NCI-H526 (cell line): ENCODE results near the gene GUCY2F.
A peak's percentile ranks its signal among the peaks of the same experiment; 100 is the strongest.

Source experiments
- DNase-seq, 2 experiments: peaks; one replicate each; lab custom pipeline; 2025; lab: John Stamatoyannopoulos, UW

GUCY2F gene

GRCh38 chrX:109481986-109482385 is at the start of gene GUCY2F:
Gene GUCY2F (minus strand): TSS chrX:109482086. CDS start chrX:109475936, 6,150 bp downstream.
- no peak for DNase-seq

DNA sequence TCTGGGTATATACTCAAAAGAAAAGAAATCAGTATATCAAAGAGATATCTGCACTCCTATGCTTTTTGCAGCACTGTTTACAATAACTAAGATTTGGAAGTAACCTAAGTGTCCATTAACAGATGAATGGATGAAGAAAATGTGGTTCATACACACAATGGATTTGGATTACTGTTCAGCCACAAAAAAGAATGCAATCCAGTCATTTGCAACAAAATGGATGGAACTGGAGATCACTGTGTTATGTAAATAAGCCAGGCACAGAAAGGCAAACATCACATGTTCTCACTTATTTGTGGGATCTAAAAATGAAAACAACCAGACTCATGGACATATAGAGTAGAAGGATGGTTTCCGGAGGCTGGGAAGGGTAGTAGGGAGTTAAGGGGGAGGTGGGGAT is 37.1 kb upstream of the GUCY2F start:
- DNase-seq = no peak

DNA sequence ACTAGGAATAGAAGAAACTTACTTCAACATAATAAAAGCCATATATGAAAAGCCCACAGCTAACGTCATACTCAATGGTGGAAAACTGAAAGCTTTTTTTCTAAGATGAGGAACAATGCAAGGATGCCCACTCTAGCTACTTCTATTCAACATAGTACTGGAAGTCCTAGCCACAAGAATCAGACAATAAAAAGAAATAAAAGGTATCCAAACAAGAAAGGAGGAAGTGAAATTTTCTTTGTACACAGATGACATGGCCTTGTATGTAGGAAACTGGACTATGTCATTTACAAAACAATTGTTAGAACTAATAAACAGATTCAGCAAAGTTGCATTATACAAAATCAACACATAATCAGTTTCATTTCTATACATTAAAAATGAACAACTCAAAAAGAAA is 29.2 kb upstream of the GUCY2F start:
- DNase-seq = no peak

DNA sequence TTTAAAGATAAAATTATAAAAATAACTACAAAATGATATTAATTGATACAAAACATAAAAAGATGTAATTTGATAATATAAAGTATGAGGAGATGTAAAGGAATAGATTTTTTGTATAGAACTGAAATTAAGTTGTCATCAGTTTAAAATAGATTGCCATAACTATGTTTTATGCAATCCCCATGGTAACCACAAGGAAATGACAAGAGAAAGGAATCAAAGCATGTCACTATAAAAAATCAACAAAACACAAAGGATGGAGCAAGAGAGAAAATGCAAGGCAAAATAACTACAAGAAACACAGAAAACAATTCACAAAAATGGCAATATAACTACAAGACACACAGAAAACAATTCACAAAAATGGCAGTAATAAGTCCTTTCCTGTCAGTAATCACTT is 27.0 kb upstream of the GUCY2F start:
- no peak for DNase-seq

GRCh38 chrX:109501176-109501575 is 19.3 kb upstream of the GUCY2F start:
- no peak for DNase-seq

DNA sequence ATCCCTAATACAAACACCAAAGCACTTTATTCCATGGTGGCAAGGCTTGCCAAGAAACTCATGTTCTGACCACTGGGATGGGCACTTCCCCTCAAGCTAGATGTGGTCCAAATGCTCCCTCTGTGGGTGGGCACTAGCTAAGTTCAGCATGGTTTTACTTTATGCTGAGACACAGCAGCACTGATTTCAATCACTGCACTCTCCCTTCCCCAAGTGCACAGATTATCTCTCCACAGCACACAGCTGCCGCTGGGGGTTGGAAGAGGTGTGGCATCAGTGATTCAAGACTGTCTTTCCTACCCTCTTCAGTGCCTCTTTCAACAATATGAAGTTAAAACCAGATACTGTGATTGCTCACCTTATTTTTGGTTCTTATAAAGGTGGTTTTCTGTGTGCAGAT is 16.5 kb upstream of the GUCY2F start:
- DNase-seq = no peak

- no peak for DNase-seq
These were observed 7.3 kb upstream of the GUCY2F start for GRCh38 chrX:109489174-109489573.

GRCh38 chrX:109487640-109488039 is 5.8 kb upstream of the GUCY2F start:
- no peak for DNase-seq

GRCh38 chrX:109485470-109486340 is 3.8 kb upstream of the GUCY2F start:
- peak; percentile 41 to 59 for DNase-seq

GRCh38 chrX:109484886-109485285 is 3.0 kb upstream of the GUCY2F start:
- DNase-seq = no peak

- peak; percentile 23 to 69 for DNase-seq
These were observed 6.6 kb downstream of the GUCY2F start for GRCh38 chrX:109475174-109475891.

GRCh38 chrX:109472939-109473735 is 8.7 kb downstream of the GUCY2F start:
- peak; percentile 30 to 72 for DNase-seq

DNA sequence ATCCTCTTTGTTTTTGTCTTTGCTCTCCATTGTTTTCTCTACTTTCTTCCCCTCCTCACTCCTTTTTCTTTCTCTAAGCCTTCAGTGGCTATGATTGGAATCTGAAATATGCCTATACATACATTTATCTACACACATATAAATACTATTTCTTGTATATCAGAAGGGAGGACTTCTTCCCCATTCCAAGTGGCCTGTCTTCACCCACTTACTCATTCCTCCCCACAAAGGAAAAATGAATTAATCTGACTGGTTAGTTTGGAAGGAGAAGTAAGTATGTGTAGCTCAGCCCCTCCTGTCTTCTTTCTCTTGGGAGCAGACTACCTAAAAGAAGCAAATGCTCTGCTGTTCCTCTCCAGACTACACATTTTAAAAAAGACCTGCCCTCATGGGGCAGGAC is 17.7 kb downstream of the GUCY2F start:
- DNase-seq = no peak

DNA sequence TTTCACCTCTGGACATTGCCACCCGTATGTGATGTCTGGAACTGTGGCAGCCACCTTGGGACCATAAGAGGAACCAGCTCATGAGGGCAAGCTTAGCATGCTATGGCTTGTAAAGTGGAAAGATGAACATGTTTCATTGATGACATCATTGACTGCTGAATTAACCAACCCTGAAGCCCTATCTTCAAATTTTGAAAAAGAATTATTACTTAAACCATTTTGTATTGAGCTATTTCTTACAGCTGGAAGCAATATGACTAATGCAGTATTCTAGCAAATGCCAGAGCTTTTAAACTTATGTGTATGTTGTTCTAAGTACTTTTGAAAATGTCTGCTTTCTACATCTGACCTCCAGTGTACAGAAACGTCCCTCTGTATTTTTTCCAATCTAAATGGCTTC is 18.1 kb downstream of the GUCY2F start:
- no peak for DNase-seq

DNA sequence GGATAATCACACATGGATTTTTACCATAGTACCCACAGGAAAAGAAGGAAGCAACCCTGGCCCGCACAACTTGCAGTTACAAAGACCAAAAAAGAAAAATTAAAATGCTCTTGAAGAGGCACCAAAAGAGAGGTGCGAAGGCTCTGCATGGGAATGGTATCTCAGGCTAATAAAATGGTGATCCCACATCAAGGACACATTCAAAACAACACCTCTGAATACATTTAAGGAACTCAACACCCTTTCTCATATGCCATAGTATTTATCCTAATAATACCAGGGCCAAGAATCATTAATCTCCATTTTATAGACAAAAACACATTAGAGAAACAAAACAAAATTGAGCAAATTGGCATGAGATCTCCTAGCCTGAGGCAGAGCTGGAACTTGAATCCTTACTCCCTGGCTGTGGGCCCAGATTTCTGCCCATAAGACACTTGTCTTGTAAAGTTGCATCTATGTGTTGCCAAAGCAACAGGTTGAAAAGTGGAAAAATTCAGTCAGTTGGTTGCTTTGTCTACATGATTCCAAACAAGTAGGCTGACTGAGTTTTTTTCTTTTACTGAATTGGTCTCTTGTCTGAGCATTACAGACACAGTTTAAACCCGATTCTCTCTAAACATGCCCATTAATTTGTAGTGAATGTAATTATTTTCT is 33.5 kb downstream of the GUCY2F start:
- no peak for DNase-seq

- DNase-seq = no peak
These were observed 40.6 kb downstream of the GUCY2F start for GRCh38 chrX:109441266-109441665.

GRCh38 chrX:109440475-109440874 is 41.4 kb downstream of the GUCY2F start:
- no peak for DNase-seq

DNA sequence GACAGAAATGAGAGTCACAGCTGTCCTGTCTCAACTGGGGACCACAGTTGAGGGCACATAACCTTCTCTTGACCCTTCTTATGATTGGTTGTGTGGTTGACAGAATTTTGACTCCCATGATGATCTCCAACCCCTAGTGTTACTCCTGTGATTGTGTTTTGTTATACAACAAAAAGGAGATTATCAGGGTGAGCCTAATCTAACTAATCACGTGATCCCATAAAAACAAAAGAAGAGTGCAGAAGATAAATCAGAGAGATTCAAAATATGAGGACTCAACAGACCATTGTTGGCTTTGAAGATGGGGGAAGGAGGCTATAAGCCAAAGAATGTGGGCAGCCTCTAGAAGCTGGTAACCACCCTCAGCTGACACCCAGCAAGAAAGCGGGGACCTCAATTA is 72.7 kb downstream of the GUCY2F start:
- DNase-seq = no peak

- DNase-seq = no peak
These were observed 78.0 kb downstream of the GUCY2F start for GRCh38 chrX:109403922-109404321.

DNA sequence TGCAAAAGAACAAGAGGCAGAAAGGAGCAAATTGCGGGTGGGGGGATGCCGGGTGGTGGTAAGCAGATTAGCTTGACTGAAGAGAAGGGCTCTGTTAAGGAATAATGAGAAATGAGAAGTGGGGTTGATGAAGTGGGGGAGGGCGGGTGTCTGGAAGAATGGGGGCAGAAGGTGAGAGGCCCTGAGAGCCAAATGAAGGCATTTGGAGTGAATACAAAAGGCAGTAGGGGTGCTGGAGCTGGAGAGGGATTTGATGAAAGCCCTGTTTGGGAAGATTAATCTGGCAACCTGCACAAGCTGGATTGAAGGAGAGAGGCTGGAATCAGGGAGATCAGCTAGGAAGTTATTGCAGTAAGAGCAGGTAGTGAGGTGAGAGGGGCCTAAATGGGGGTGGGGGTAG is 82.1 kb downstream of the GUCY2F start:
- DNase-seq = no peak

- peak in 1 of 2 experiments; percentile 0 for DNase-seq
These were observed 83.1 kb downstream of the GUCY2F start for GRCh38 chrX:109398833-109399232.

DNA sequence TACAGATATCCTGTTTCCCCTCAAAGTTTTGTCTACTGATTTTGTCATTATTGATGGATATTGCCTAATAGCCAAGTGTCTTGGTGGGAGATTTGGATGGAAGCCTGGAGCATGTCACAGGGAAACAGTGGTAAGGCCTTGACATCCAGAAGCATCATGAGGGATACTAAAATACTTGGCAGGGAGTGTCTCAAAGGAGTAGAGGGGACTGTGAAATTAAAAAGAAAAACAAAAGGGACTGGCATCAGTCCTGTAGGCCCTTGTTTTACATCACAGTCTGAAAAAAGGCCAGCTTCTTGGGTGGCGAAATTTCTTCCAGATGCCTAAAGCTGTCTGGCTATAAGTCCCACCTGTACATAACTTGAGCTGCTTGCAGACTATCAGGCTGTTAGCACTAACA is 83.8 kb downstream of the GUCY2F start:
- DNase-seq = no peak
